Hepatocyte (in vitro differentiated cells): Measurements from ENCODE around the gene CDC7.

Experiments used
- CTCF ChIP-seq: fragments of 200-600 bp; sonication (generic); IDR thresholded peaks from 2 replicates; pipeline ENCODE4 v1.5.1; 2016; ENCODE audit warnings: antibody characterized with exemption, mild to moderate bottlenecking; ENCODE audit not compliant: poor library complexity
- EZH2 ChIP-seq: fragments of 200-600 bp; sonication (generic); IDR thresholded peaks from 2 replicates; pipeline ENCODE4 v1.6.1; 2016; ENCODE audit warnings: antibody characterized with exemption, mild to moderate bottlenecking, borderline replicate concordance
- EZH2phosphoT487 ChIP-seq: fragments of 200-600 bp; sonication (generic); IDR thresholded peaks from one replicate; pipeline ENCODE4 v1.6.1; 2018; ENCODE audit warnings: antibody characterized with exemption, mild to moderate bottlenecking, low read depth, moderate library complexity; ENCODE audit not compliant: unreplicated experiment, severe bottlenecking

- TF ChIP-seq CTCF (no peak), EZH2 (no peak), EZH2phosphoT487 (no peak)
Observed at GRCh38 chr1:91498498-91499245, 2.0 kb upstream of the CDC7 start.
